ENCODE data around the gene ERBB4.
"Not testable (repeated sequence)": the region's sequence is repeated elsewhere in the genome, so short reads cannot be mapped to it uniquely, and the experiment has no call there.

ERBB4 gene

DNA sequence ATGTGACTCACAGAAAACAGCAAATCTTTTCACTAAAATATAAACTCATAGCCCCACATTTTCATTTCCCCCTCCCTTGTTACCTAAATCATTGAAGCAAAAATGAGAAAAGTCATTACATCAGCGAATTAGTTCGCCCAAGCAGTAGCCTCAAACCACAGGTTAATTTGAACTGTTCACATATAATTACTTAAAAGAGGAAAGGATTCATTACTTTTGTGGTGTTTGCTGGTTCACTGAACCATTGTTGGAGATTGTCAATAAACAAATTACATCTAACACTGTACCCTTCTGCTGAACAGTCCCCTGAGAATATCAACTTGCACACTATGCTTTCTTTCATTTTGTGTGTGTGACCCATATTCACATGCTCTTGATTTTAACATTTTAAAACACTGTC lies 238.7 kb downstream of the ERBB4 start:
- no peak for DNase-seq (ENCODE audit: low spot score)

DNA sequence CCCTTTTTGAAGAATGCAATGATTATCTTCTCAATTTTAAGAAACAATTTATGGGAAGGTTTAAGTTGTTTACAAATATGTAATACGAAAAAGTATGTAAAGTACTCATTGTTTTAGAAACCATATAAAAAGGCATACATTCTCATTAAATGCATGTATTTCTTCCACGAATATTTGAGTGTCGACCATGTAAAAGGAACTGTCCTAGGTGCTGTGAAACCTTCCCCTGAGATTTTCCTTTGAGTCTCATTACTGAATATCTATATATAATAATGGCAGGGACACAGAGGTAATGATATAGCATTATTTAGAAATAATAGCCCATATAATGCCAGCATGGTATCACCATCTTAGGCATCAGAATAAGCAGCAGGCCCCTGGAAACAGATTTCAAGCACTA lies 239.3 kb downstream of the ERBB4 start:
- no peak for DNase-seq (ENCODE audit: low spot score)

DNA sequence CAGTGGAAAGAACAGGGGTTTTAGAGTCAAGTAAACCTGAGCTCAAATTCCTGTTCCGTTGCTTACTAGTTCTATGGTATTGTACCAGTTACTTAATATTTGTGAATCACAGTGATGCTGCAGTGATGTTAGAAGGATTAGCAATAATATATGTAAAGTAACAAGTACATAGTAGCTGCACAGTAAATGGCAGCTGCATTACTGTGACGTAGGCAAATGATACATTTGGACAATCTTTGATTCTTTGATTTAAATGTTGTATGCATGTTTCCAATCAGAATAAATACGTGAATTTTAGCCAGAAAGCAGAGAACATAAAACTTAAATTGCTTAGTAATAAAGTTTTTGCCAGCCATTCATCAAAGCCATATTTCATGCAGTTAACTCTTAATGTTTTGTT lies 243.0 kb downstream of the ERBB4 start:
- no peak for DNase-seq (ENCODE audit: low spot score)

DNA sequence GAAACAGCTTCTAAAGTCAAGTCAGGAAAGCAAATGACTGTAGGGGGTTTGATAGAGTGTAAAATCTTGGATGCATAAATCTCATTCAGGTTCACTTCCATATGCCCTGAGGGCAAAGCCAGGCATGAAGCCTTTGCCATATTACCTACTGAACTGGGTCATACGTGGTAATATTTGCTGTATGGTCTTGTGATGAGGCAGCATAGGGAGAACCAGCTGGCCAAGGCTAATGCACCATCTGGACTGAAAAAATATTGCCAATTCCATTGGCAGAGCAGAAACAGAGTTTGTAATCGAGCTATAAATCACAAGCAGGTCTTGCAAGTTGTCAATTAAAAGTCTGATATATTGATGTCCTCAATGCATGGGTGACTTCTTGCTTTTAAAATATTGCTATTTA lies 243.8 kb downstream of the ERBB4 start:
- DNase-seq (ENCODE audit: low spot score): no peak

DNA sequence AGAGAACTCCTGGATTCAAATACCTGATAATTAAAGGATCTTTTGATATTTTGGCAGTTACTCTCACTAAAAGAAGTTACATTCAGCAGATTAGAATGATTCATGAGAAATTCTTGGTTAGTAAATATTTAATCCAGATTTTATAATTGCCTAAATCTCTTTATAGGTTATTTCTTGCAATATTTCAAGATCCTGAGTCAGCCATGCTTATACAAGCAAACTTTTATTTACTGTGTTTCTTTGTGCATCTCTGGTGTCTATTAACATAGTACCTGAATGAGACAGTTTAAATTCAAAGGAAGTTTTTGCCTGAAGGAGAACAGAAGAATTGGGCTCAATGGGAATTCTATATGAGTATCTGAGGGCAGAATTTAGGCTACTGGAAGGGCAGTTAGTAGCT lies 249.3 kb downstream of the ERBB4 start:
- no peak for DNase-seq (ENCODE audit: low spot score)

DNA sequence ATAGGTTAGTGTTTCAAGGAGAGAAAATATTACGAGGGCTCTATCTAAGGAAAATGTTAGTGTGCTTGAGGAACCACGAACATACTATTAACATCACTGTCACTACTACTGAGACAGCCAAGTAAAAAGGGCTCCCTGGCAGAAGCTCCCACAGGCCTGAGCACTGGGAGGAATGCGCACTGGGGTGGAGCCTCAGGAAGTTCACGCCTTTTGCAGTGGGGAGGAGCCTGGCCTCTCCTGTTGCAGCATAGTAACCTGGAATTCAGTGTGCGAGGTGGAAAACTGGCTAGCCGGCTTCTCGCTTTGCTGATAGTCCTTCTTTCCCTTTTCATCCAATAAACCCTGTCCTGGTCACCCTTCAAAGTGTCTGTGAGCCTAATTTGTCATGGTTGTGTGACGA lies 250.3 kb downstream of the ERBB4 start:
- DNase-seq (ENCODE audit: low spot score): no peak

DNA sequence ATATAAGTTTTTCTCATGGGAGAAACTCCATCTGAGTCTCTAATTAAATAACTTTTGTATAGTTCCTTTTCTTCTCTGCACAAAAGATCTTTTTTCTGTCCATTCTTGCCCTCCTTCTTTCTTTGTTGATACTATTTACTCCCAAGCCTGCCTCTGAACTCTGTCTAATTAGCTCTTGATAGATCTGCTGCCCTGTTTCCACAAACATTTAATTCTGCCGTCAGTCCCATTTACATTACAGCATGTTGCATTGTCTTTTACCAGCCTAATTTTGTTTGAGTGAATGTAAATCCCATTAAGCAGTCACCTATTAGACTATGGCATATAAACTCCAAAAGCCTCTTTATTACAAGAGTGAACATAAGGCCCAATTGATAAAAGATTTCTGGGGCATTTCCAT lies 254.4 kb downstream of the ERBB4 start:
- no peak for DNase-seq (ENCODE audit: low spot score)

DNA sequence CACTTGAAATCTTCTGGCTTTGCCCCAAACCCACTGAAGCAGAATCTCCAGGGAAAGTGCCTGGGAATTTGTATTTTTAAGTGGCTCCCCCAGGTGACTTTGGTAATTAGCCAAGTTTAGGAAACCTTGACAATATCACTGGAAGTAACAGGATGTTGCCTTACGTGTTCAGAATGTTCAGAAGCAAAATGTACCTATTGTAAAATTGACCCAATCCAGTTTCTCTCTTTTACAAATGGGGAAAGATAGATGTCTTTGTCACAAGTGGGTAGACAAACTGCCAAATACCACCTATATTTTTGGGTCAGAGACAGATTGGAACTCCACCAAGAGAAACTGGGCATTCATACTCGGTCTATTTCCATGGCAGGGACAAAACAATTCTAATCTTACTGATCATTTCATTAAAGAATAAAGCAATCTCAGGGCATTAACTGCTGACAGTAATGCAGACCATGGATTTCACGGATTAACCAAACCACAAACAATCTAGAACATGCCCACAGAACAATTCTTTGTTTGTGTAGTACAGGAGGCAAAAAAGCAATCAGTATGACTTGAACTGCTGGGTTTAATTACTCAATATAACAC lies 255.8 kb downstream of the ERBB4 start:
- DNase-seq (ENCODE audit: low spot score): no peak

DNA sequence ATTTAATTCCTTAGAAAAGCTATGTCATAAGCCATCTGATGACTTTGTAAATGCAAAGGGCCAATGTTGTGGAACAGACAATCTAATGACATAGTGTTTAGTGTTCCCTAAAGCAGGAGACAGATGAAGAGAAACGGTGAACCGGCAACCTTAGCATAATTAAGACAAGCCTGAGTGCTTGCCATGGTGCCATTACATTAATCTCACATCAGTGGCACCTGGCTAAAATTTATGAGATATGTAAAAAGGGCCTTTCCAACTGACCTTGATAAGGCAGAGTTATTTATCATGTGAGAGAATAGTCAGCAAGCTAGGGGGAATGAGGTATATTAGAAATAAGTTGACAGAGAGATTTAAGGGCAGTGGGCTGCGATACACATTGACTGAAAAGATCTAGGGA lies 261.8 kb downstream of the ERBB4 start:
- DNase-seq (ENCODE audit: low spot score): no peak

DNA sequence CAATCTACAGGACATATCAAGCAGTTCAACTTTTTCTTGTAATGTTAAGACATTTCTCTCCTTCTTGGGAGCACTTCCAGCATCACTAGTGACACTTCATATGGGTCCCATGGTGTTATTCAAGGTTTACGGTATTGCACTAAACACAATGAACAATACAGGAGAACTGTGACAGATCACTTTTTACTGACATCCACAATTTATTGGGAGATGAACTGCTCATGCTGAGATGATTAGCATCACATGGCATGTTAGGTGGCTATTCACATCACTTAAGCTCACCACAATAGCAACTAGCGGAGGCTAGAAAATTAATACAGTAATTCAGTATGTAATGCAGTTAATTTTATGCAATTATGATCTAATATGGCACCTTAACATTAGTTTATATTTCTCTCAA lies 264.4 kb downstream of the ERBB4 start:
- DNase-seq (ENCODE audit: low spot score): no peak

DNA sequence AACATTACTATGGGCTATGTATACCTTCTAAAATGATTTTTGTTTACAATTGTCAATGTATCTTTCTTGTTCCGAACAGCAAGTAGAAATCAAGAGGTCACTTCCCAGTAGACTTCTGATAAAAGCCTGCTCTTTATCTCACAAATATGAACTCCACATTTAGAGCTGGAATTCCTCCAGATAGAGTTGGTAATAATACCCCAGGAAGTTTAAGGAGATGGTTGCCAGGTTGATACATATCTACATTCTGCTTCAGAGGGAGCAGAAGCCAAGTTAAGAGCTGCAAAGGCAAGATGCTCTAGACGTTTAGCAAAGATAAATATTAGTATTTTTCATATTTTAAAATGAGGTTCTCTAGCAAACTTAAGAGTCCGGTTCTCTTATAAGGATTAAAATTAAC lies 267.0 kb downstream of the ERBB4 start:
- DNase-seq (ENCODE audit: low spot score): no peak

DNA sequence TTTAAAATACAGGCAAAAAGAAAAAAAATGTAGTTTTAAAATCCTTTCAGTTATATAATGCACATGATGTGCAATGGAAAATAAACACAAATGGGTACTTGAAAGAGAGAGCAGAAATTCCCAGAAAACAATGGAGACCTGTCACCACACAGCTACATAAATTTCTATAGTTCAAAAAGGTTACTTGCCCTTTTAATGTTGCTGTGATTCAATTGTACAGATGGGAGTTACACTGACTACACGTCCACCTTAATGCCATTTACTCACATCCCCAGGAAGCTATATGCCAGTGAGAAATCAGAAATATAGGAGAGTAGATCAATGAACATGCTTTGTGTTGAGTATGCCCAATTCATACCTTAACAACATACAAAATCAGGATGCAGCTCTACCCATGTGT lies 269.6 kb downstream of the ERBB4 start:
- no peak for DNase-seq (ENCODE audit: low spot score)

DNA sequence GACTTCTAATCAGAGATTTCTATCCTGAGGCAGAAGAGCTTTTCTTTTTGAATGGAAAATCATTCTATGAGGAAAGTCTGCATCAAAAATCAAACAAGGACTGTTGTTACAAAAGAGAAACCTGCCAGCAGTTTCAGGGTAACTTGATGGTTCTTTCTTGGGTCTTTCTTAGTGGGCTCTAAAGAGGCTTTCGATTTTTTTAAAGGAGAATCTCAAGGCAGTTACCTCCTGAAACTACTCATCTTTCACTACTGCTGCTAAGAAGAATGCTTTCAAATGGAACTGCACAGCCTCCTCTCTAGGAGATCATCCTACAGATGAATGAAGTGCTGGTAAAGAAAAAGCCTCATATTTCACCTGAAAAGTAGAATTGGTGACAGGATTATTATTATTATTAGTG lies 272.3 kb downstream of the ERBB4 start:
- DNase-seq (ENCODE audit: low spot score): no peak

DNA sequence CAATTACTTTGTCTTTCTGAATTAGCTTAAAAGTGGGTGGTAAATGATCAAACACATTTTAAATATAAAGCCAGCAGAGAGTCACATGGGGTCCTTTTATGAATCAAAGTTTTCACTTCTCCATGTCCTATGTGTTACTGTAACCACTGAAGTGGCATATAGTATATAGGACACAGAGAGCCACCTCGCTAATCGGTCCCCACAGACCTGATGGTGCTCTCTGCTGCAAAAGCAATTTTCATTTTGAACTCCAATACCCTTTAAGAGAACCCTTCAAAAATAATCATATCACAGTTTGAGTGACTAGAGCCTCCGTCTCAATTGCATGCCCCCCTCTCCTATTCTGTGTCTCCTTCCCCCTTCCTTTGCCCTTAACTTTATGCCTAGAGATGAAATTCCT lies 272.8 kb downstream of the ERBB4 start:
- DNase-seq (ENCODE audit: low spot score): no peak

DNA sequence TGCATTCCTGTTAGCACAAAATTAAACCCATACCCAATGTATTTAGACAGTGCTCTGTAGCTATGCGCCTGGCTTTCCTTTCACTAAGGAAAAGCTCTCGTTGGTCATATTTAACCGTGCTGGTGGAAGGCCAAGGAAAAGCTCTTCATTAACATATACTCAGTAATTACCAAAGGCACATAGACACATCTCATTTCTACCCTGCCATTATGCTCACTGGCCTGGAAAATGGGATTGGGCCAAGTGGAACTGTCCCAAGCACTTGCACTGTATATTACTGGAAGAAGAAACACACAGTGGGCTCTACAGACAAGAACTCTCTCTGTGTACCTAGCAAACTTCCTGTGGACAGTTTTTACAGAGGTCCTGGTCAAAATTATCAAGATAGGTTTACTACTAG lies 274.4 kb downstream of the ERBB4 start:
- no peak for DNase-seq (ENCODE audit: low spot score)

DNA sequence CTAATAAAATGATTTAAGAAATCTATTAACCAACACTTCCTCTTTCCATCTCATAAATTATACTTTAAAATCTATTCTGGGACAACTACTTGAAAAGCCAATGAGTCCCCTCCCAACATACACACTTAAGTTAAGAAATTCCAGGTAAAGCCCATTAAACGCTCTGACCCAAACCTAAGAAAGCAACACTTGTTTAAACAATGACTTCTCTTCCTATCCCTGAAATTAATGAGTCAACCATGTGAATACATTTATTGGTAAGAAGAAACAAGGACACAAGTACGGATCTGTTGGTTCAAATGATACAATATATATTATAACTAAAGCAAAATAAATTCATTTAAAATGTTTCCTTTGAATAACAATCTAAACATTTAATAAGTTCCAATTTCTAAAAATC lies 279.4 kb downstream of the ERBB4 start:
- no peak for DNase-seq (ENCODE audit: low spot score)

DNA sequence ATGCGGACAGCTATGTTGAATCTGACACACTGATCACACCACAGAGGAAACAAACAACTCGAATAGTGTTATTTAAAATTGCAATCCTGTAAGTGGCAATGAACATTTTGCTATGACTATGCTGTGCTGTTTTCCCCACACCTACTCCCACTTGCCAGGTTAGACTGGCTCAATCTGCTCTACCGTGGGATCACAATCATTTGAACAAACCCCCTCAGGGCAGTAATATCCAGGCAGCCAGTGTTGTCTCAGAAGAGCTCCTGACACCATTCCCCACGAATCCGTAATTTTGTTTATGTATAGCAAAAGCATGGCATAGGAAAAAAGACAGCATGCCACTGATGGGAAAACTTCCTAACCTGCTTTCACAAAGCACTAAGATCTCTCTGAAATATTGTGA lies 284.3 kb downstream of the ERBB4 start:
- DNase-seq (ENCODE audit: low spot score): no peak

DNA sequence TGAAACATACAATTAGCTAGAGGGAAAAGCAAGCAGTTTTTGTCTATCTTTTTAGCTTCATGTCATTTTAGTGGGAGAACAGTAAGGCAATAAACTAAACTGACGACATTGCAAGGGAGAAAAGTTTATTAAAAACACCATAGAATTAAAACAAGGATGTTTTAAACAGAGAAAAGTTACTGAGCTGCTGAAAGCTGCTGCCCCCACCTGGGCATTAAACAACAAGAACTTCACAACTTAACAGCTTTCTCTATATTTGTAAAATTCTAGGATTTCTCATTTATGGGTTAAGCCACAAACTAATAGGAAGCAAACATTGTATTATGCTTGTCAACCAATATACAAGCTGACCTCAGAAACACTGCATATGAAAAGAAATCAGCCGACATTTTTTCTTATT lies 289.2 kb downstream of the ERBB4 start:
- no peak for DNase-seq (ENCODE audit: low spot score)

DNA sequence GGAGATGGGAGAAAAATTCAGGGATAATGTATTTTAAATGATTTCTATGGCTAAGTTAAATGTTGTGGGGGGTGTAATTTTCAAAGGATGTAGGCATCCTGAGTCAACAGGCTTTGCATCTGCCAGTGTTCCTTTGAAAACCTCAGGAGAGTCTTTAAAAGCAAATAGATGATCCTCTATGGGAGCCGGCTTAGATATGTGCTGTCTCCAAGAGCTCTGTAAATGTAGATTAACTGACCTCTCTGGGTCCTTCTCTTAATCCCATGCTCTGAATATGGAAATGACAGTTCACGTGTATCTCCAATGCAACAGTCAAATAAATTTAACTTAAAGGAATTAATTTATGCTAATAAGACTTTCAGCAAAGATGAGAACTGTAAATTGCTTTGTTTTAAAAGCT lies 292.7 kb downstream of the ERBB4 start:
- DNase-seq (ENCODE audit: low spot score): no peak

DNA sequence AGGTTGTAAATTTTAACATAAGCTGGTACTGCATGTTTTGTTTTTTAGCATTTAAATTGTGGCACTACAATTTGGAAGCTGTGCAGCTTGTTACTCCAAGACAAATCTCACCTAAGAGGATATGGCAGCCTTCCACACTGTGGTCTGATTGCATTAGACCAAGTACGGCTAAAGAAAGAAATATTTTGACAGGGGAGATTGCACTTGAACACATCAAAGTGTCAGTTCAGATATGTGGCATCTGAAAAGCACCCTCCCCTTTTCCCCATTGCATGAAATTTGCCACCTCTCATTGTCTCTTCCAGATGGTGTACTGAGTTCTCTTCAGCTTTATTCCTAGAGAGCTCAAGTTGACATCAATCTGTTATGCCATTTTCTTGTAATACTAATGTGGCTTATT lies 295.9 kb downstream of the ERBB4 start:
- no peak for DNase-seq (ENCODE audit: low spot score)

DNA sequence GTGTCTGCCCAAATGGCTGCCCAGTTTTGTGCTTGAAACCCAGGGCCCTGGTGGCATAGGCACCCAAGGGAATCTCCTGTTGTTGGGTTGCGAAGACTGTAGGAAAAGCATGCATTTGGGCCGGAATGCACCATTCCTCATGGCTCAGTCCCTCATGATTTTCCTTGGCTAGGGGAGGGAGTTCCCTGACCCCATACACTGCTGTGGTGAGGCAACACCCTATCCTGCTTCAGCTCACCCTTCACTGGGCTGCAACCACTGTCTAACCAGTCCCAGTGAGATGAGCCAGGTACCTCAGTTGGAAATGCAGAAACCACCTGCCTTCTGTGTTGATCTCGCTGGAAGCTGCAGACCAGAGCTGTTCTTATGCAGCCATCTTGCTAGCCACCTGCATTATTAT lies 300.4 kb downstream of the ERBB4 start:
- not testable (repeated sequence) for DNase-seq (ENCODE audit: low spot score)

DNA sequence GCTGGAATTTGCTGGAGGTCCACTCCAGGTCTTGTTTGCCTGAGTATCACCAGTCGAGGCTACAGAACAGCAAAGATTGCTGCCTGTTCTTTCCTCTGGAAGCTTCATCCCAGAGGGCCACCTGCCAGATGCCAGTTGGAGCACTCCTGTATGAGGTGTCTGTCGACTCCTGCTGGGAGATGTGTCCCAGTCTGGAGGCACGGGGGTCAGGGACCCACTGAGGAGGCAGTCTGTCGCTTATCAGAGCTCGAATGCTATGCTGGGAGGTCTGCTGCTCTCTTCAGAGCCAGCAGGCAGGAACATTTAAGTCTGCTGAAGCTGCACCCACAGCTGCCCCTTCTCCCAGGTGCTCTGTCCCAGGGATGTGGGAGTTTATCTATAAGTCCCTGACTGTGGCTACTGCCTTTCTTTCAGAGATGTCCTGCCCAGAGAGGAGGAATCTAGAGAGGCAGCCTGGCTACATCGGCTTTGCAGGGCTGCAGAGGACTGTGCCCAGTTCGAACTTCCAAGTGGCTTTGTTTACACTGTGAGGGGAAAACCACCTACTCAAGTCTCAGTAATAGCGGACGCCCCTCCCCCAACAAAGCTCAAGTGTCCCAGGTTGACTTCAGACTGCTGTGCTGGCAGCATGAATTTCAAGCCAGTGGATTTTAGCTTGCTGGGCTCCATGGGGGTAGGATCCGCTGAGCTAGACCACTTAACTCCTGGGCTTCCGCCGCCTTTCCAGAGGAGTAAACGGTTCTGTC lies 301.1 kb downstream of the ERBB4 start:
- no peak for DNase-seq (ENCODE audit: low spot score)

DNA sequence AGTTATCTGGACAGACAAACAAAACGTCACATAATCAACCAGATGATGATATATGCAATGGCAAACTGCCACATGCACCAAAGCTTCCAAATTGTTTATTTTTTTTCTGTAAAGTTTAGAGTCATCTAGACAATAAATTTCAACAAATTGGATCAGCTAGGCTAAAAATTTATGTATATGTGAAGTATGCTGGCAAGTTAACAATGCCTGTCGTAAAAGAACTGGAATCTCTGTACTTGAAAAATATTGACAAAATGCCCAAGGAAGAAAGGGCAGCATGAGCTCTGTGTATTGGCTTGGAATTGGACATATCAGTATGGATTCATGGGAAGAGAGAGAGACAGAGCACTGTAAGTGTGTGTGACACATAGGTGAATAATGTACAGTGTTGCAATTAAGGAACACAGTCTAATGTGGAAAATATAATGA lies 309.8 kb downstream of the ERBB4 start:
- DNase-seq (ENCODE audit: low spot score): no peak

DNA sequence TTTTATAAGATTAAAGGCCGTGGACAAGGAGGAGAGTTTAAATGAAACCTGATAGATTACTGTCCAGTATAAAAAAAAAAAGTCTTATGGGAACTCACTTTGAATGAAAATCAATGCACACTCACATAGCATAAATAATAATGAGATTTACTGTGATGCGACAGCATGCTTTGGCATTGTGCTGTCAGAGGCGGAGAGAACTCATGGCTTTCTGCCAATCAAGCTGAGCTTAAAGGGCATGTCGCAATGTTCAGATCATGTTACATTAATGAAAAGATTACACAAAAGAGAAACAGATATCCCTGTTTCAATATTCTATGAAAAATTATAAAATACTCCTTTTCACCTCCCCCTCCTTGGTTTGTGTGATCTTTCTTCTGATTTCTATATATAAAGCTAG lies 310.8 kb downstream of the ERBB4 start:
- peak; percentile 37 for DNase-seq (ENCODE audit: low spot score)

Measured in SW480 (cell line).